H9 (cell line): ENCODE measurements around the gene TNRC6C. TPM values are rescaled to one million over a fixed set of nuclear protein-coding genes. Genes with fewer than 3 reads are reported as not detected.

ENCODE experiments used
- DNase-seq: peaks from one replicate; pipeline ENCODE4 v3.0.0-alpha.2; 2017
- H2AFZ ChIP-seq: one replicate; pipeline ENCODE4 v1.6.1; 2013; ENCODE audit warnings: mild to moderate bottlenecking, low read length, control low read depth, moderate library complexity
- H2AK5ac ChIP-seq: 2 replicates; pipeline ENCODE4 v1.6.1; 2013; ENCODE audit warnings: low read length, control low read depth, mixed read lengths; ENCODE audit not compliant: insufficient read length
- H2BK120ac ChIP-seq: one replicate; pipeline ENCODE4 v1.6.1; 2013; ENCODE audit warnings: low read depth, mild to moderate bottlenecking, low read length, control low read depth, inconsistent platforms; ENCODE audit not compliant: poor library complexity, severe bottlenecking
- H2BK12ac ChIP-seq: 2 replicates; pipeline ENCODE4 v1.6.1; 2013; ENCODE audit warnings: low read length, control low read depth, mixed read lengths, low read depth; ENCODE audit not compliant: insufficient read length
- H2BK15ac ChIP-seq: 2 replicates; pipeline ENCODE4 v1.6.1; 2013; ENCODE audit warnings: low read depth, low read length, control low read depth
- H2BK20ac ChIP-seq: one replicate; pipeline ENCODE4 v1.6.1; 2013; ENCODE audit warnings: low read depth, mild to moderate bottlenecking, low read length, control low read depth, inconsistent platforms; ENCODE audit not compliant: poor library complexity, severe bottlenecking
- H2BK5ac ChIP-seq: 2 replicates; pipeline ENCODE4 v1.6.1; 2013; ENCODE audit warnings: low read length, control low read depth, mixed read lengths; ENCODE audit not compliant: insufficient read length
- H3K14ac ChIP-seq: 2 replicates; pipeline ENCODE4 v1.6.1; 2013; ENCODE audit warnings: low read length, control low read depth; ENCODE audit not compliant: insufficient read depth
- H3K18ac ChIP-seq: 2 replicates; pipeline ENCODE4 v1.6.1; 2013; ENCODE audit warnings: low read depth, mild to moderate bottlenecking, mixed read lengths, low read length, control low read depth; ENCODE audit not compliant: insufficient read length
- H3K23ac ChIP-seq: 2 replicates; pipeline ENCODE4 v1.6.1; 2013; ENCODE audit warnings: low read length, control low read depth, mixed read lengths, low read depth; ENCODE audit not compliant: insufficient read length
- H3K23me2 ChIP-seq: 2 replicates; pipeline ENCODE4 v1.6.1; 2013; ENCODE audit warnings: low read depth, mild to moderate bottlenecking, mixed read lengths, low read length, control low read depth; ENCODE audit not compliant: insufficient read length, poor library complexity, severe bottlenecking
- H3K27ac ChIP-seq: 2 replicates; pipeline ENCODE4 v1.5.1; 2013; ENCODE audit warnings: low read length, control low read depth, mixed read lengths, low read depth; ENCODE audit not compliant: insufficient read length
- H3K27me3 ChIP-seq: 2 replicates; pipeline ENCODE4 v1.6.1; 2013; ENCODE audit warnings: low read length, control low read depth, inconsistent platforms; ENCODE audit not compliant: insufficient read depth
- H3K4ac ChIP-seq: 2 replicates; pipeline ENCODE4 v1.6.1; 2013; ENCODE audit warnings: low read depth, mild to moderate bottlenecking, control low read depth, inconsistent platforms, low read length, moderate library complexity
- H3K4me1 ChIP-seq: 2 replicates; pipeline ENCODE4 v1.6.1; 2013; ENCODE audit warnings: low read length, control low read depth, inconsistent platforms; ENCODE audit not compliant: insufficient read depth
- H3K4me2 ChIP-seq: 2 replicates; pipeline ENCODE4 v1.6.1; 2013; ENCODE audit warnings: low read length, control low read depth, mixed read lengths; ENCODE audit not compliant: insufficient read length, insufficient read depth
- H3K56ac ChIP-seq: 2 replicates; pipeline ENCODE4 v1.6.1; 2013; ENCODE audit warnings: low read depth, mild to moderate bottlenecking, mixed read lengths, low read length, control low read depth; ENCODE audit not compliant: insufficient read length
- H3K79me1 ChIP-seq: 2 replicates; pipeline ENCODE4 v1.6.1; 2013; ENCODE audit warnings: low read depth, mild to moderate bottlenecking, moderate library complexity, low read length, control low read depth, inconsistent platforms; ENCODE audit not compliant: insufficient read depth, poor library complexity, severe bottlenecking
- H3K79me2 ChIP-seq: 2 replicates; pipeline ENCODE4 v1.6.1; 2013; ENCODE audit warnings: low read length, control low read depth, inconsistent platforms; ENCODE audit not compliant: insufficient read depth
- H3K9ac ChIP-seq: 2 replicates; pipeline ENCODE4 v1.6.1; 2013; ENCODE audit warnings: low read length, control low read depth, mixed read lengths; ENCODE audit not compliant: insufficient read length; ENCODE audit errors: extremely low read depth
- H3K9me3 ChIP-seq: one replicate; pipeline ENCODE4 v1.6.1; 2013; ENCODE audit warnings: low read depth, low read length, inconsistent platforms; ENCODE audit not compliant: control insufficient read depth
- H3T11ph ChIP-seq: one replicate; pipeline ENCODE4 v1.6.1; 2013; ENCODE audit warnings: mild to moderate bottlenecking, low read length, control low read depth, inconsistent platforms
- H4K20me1 ChIP-seq: one replicate; pipeline ENCODE4 v1.6.1; 2013; ENCODE audit not compliant: control insufficient read depth, insufficient read length, insufficient read depth
- H4K5ac ChIP-seq: 2 replicates; pipeline ENCODE4 v1.6.1; 2013; ENCODE audit warnings: low read depth, mild to moderate bottlenecking, mixed read lengths, low read length, control low read depth; ENCODE audit not compliant: insufficient read length
- H4K8ac ChIP-seq: replicated peaks from 2 replicates; pipeline ENCODE4 v1.6.1; 2013; ENCODE audit warnings: low read length, control low read depth, mixed read lengths, low read depth; ENCODE audit not compliant: insufficient read length
- H4K91ac ChIP-seq: 2 replicates; pipeline ENCODE4 v1.6.1; 2013; ENCODE audit warnings: low read depth, mild to moderate bottlenecking, moderate library complexity, mixed read lengths, low read length, control low read depth; ENCODE audit not compliant: insufficient read length
- H3K27ac Mint-ChIP-seq, 3 experiments: 2 replicates in 2 of 3; 3 replicates in 1 of 3; pipeline ENCODE4 v1.8.0; 2020 to 2021; ENCODE audit warnings: mixed read lengths in 3 of 3, mild to moderate bottlenecking in 1 of 3, moderate library complexity in 1 of 3
- H3K27me3 Mint-ChIP-seq: 2 replicates; pipeline ENCODE4 v1.8.0; 2021; ENCODE audit warnings: low read depth, mild to moderate bottlenecking, moderate library complexity, mixed read lengths
- H3K36me3 Mint-ChIP-seq, 3 experiments: 2 replicates in 2 of 3; 3 replicates in 1 of 3; pipeline ENCODE4 v1.8.0; 2020 to 2021; ENCODE audit warnings: low read depth in 3 of 3, mixed read lengths in 3 of 3; ENCODE audit not compliant: insufficient read depth in 1 of 3
- H3K4me1 Mint-ChIP-seq, 2 experiments: 2 replicates each; pipeline ENCODE4 v1.8.0; 2020; ENCODE audit warnings: mixed read lengths in 2 of 2
- H3K4me3 Mint-ChIP-seq, 2 experiments: 2 replicates in 1 of 2; 3 replicates in 1 of 2; pipeline ENCODE4 v1.8.0; 2020 to 2021; ENCODE audit warnings: mild to moderate bottlenecking in 2 of 2, mixed read lengths in 2 of 2, moderate library complexity in 1 of 2
- H3K9me3 Mint-ChIP-seq, 2 experiments: 2 replicates in 1 of 2; 3 replicates in 1 of 2; pipeline ENCODE4 v1.8.0; 2020; ENCODE audit warnings: mild to moderate bottlenecking in 2 of 2, mixed read lengths in 2 of 2, moderate library complexity in 1 of 2
- CTCF ChIP-seq: fragments of 200-600 bp; sonication (generic); conservative IDR thresholded peaks from 3 replicates; pipeline ENCODE4 v1.8.0; 2021; ENCODE audit warnings: antibody characterized with exemption, mild to moderate bottlenecking
- WGBS: extraction: QIAGEN DNeasy Blood & Tissue Kit; methylation state at CpG from one replicate; pipeline ENCODE4 v1.1.7; 2013; ENCODE audit warnings: missing lambda C conversion rate, low lambda C conversion rate, mixed read lengths; ENCODE audit not compliant: insufficient read length; ENCODE audit errors: extremely low coverage; 5-methylcytosine and 5-hydroxymethylcytosine counted together
- total RNA-seq: library from RNA; stranded (reverse); gene quantifications from 2 replicates; pipeline ENCODE4 v1.2.1, GENCODE V29; 2021

The TNRC6C gene
- total RNA-seq, 1 experiment from 2014 or later, result 24.7 TPM

DNA sequence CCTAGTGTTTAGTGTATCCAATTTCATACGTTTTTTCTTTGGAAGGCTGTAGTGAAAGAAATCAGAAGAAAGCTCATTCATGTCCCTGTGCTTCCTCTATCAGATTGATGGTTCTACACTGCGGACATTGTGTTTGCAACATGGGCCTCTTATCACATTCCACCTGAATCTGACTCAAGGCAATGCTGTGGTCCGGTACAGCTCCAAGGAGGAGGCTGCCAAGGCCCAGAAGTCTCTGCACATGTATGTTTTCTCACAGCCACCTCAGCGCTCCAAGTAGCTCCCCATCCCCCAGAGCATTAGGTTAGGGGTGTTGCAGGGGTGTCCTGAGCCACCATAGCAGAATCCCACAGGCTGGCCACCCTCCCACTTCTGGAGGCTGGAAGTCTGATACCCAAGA, 144.8 kb downstream of the TNRC6C start:
- no peak overlapping the region for H4K8ac ChIP-seq
- H2BK20ac ChIP-seq, result no peak overlapping the region
- H3K36me3 Mint-ChIP-seq, result peaks cover 48 to 65% (median 61%) of the 10 kb centered on the region in 3 experiments
- H3K27me3 Mint-ChIP-seq, result no peaks in the 10 kb centered on the region
- H2AK5ac ChIP-seq, result no peak overlapping the region
- no peak overlapping the region for H4K91ac ChIP-seq
- H3K56ac ChIP-seq, result no peak overlapping the region
- no peak overlapping the region for H3K27ac ChIP-seq
- H3K4me2 ChIP-seq, result no peak overlapping the region
- no peak for DNase-seq
- no peaks in the 10 kb centered on the region for H3K4me1 ChIP-seq
- H4K20me1 ChIP-seq, result no peaks in the 10 kb centered on the region
- no peak overlapping the region for H3K9ac ChIP-seq
- H3T11ph ChIP-seq, result no peak overlapping the region
- H3K79me2 ChIP-seq, result no peaks in the 10 kb centered on the region
- no peak for TF ChIP-seq CTCF
- H3K79me1 ChIP-seq, result no peaks in the 10 kb centered on the region
- no peak overlapping the region for H2BK15ac ChIP-seq
- H3K23me2 ChIP-seq, result no peaks in the 10 kb centered on the region
- H3K4me1 Mint-ChIP-seq, result peaks cover 5 to 6% of the 10 kb centered on the region in 2 experiments; a peak in 3 of 4 replicates
- H4K5ac ChIP-seq, result no peak overlapping the region
- H3K27me3 ChIP-seq, result no peaks in the 10 kb centered on the region
- no peak overlapping the region for H3K4ac ChIP-seq
- no peak overlapping the region for H2AFZ ChIP-seq
- no peak overlapping the region for H2BK12ac ChIP-seq
- no CpG with 5 or more reads among the region's 4 CpGs for WGBS
- no peak overlapping the region for H2BK120ac ChIP-seq
- H2BK5ac ChIP-seq, result no peak overlapping the region
- H3K4me3 Mint-ChIP-seq, result no peak overlapping the region
- H3K23ac ChIP-seq, result no peak overlapping the region
- H3K9me3 Mint-ChIP-seq, result peaks cover 26 to 27% of the 10 kb centered on the region in 2 experiments
- no peak overlapping the region for H3K18ac ChIP-seq
- H3K9me3 ChIP-seq, result peaks cover 12% of the 10 kb centered on the region
- H3K14ac ChIP-seq, result no peak overlapping the region
- no peak overlapping the region; a peak in 1 of 7 replicates for H3K27ac Mint-ChIP-seq
